B cell (primary cell): ENCODE data around the gene GPC5.

Source experiments
- EZH2 ChIP-seq: IDR thresholded peaks from 2 replicates; pipeline ENCODE4 v1.6.1; 2012; ENCODE audit warnings: borderline replicate concordance, low read depth, mild to moderate bottlenecking, moderate library complexity, low read length; ENCODE audit not compliant: insufficient read depth, poor library complexity, severe bottlenecking
- TF ChIP-seq, protein P1 (sequence below): fragments of 200-600 bp; IDR thresholded peaks from one replicate; pipeline ENCODE4 v1.8.0; 2022; ENCODE audit warnings: antibody characterized with exemption, mild to moderate bottlenecking

DNA sequence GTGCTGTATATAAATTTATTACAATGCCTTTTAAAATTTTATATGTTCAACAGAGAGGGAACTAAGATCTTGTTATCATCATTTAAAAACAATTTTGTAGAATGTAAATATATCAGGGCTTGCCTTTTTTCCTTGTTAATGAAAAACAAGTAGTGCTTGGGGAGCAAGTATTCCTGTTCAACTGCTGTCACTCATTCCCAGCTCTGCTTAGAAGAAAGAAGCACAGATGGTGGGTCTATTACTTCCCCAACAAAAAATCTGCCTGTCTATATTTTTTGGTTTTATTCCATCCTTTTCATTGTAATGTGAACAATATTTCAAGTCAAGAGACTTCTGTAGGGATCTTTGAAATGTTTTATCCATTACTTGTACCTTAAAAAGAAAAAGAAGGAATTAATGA, 503.9 kb downstream of the GPC5 start:
- no peak for TF ChIP-seq EZH2
- TF ChIP-seq, protein P1, sequence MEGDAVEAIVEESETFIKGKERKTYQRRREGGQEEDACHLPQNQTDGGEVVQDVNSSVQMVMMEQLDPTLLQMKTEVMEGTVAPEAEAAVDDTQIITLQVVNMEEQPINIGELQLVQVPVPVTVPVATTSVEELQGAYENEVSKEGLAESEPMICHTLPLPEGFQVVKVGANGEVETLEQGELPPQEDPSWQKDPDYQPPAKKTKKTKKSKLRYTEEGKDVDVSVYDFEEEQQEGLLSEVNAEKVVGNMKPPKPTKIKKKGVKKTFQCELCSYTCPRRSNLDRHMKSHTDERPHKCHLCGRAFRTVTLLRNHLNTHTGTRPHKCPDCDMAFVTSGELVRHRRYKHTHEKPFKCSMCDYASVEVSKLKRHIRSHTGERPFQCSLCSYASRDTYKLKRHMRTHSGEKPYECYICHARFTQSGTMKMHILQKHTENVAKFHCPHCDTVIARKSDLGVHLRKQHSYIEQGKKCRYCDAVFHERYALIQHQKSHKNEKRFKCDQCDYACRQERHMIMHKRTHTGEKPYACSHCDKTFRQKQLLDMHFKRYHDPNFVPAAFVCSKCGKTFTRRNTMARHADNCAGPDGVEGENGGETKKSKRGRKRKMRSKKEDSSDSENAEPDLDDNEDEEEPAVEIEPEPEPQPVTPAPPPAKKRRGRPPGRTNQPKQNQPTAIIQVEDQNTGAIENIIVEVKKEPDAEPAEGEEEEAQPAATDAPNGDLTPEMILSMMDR: no peak
